Gastroesophageal sphincter (tissue), 4 donors: ENCODE measurements around the gene PGAP2. TPM values are rescaled to one million over a fixed set of nuclear protein-coding genes. Genes with fewer than 3 reads are reported as not detected.
"Not testable (repeated sequence)": the region's sequence is repeated elsewhere in the genome, so short reads cannot be mapped to it uniquely, and the experiment has no call there.

Experiments used
- ATAC-seq: fragments of 150-250 bp; one replicate; pipeline ENCODE4 v1.9.1; 2016; ENCODE audit warnings: mild to moderate bottlenecking, moderate library complexity
- H3K27ac ChIP-seq, 4 donors: fragments of 200-600 bp; sonication (generic) in 3 of 4; 1 replicate in 3 of 4; 2 replicates in 1 of 4; pipeline ENCODE4 v1.5.1; 2016 to 2019
- H3K27me3 ChIP-seq: fragments of 200-600 bp; sonication (generic); one replicate; pipeline ENCODE4 v1.5.1; 2019
- H3K36me3 ChIP-seq, 2 donors: fragments of 200-600 bp; sonication (generic); one replicate each; pipeline ENCODE4 v1.5.1; 2019; ENCODE audit warnings: control low read depth in 1 of 2
- H3K4me1 ChIP-seq, 3 donors: fragments of 200-600 bp; sonication (generic); 1 replicate in 2 of 3; 2 replicates in 1 of 3; pipeline ENCODE4 v1.5.1; 2016 to 2019; ENCODE audit warnings: control low read depth in 2 of 3
- H3K4me3 ChIP-seq, 2 donors: fragments of 200-600 bp; sonication (generic); one replicate each; pipeline ENCODE4 v1.5.1; 2019; ENCODE audit warnings: mild to moderate bottlenecking in 1 of 2, moderate library complexity in 1 of 2
- H3K9me3 ChIP-seq, 3 donors: fragments of 200-600 bp; sonication (generic); one replicate each; pipeline ENCODE4 v1.5.1; 2017 to 2019; ENCODE audit warnings: control low read depth in 2 of 3
- EP300 ChIP-seq: sonication (generic); formaldehyde crosslinking; IDR thresholded peaks from one replicate; pipeline ENCODE4 v1.6.1; 2017; ENCODE audit warnings: antibody characterized with exemption, mild to moderate bottlenecking
- POLR2A ChIP-seq, 2 donors: fragments of 450-650 bp; IDR thresholded peaks; one replicate each; pipeline ENCODE4 v1.6.1; 2017; ENCODE audit warnings: antibody characterized with exemption in 2 of 2, mild to moderate bottlenecking in 2 of 2, moderate library complexity in 1 of 2
- POLR2AphosphoS5 ChIP-seq: sonication (generic); formaldehyde crosslinking; IDR thresholded peaks from one replicate; pipeline ENCODE4 v1.6.1; 2017; ENCODE audit warnings: antibody characterized with exemption
- WGBS, 2 donors: methylation state at CpG; one replicate each; pipeline ENCODE4 v1.1.5; 2018; ENCODE audit warnings: low coverage in 1 of 2; 5-methylcytosine and 5-hydroxymethylcytosine counted together
- total RNA-seq, 4 donors: library from RNA; depleted of rRNA; stranded (reverse); fragments of >200 nt; gene quantifications; one replicate each; pipeline ENCODE4 v1.1.0, GENCODE V29; 2016
- TF ChIP-seq, protein P1 (sequence below), 4 experiments: fragments of 200-600 bp in 2 of 4; fragments of 450-650 bp in 2 of 4; sonication (generic) in 1 of 4; IDR thresholded peaks; one replicate each; pipeline ENCODE4 v1.5.1; 2017 to 2019; ENCODE audit warnings: antibody characterized with exemption in 4 of 4, mild to moderate bottlenecking in 2 of 4, moderate library complexity in 2 of 4

Gene PGAP2
- total RNA-seq, 4 donors from 2014 or later, result 4.2 to 12.0 (median 5.1) TPM

DNA sequence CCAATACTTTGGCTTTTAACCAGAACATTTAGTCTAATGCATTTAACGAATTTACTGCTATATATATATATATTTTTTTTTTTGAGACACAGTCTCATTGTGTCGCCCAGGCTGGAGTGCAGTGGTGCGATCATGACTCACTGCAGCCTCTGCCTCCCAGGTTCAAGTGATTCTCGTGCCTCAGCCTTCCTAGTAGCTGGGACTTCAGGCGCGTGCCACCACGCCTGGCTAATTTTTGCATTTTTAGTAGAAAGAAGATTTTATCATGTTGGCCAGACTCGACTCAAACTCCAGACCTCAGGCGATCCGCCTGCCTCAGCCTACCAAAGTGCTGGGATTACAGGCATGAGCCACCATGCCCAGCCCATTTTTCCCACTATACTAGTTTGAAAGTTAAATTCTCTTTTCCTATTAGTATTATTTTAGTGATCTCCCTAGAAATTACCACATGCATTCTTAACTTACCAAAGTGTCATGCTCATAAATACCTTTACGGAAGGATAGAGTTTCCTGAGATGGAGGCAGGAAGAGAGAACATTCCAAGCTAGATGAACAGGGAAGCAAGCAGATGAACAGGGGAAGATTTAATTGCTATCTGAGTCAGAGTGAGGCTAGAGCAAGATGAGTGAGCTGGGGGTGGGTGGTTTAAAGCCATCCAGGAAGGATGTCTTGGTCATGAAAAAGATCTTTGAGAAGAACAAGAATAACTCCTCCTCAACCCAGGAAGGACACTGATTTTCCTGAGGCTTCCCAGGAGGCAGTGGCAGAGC is 4.4 kb upstream of the PGAP2 start:
- WGBS, 2 donors, result 73 to 85% methylated on average over 3 to 8 of the region's 11 CpGs
- H3K27me3 ChIP-seq, result no peaks in the 10 kb centered on the region
- H3K36me3 ChIP-seq, result no peaks in the 10 kb centered on the region
- no peak for ATAC-seq
- H3K4me1 ChIP-seq, result peaks cover 0 to 14% (median 0%) of the 10 kb centered on the region in 3 donors
- H3K4me3 ChIP-seq, result no peak overlapping the region
- H3K9me3 ChIP-seq, result no peaks in the 10 kb centered on the region
- TF ChIP-seq POLR2AphosphoS5, result no peak
- TF ChIP-seq, protein P1, sequence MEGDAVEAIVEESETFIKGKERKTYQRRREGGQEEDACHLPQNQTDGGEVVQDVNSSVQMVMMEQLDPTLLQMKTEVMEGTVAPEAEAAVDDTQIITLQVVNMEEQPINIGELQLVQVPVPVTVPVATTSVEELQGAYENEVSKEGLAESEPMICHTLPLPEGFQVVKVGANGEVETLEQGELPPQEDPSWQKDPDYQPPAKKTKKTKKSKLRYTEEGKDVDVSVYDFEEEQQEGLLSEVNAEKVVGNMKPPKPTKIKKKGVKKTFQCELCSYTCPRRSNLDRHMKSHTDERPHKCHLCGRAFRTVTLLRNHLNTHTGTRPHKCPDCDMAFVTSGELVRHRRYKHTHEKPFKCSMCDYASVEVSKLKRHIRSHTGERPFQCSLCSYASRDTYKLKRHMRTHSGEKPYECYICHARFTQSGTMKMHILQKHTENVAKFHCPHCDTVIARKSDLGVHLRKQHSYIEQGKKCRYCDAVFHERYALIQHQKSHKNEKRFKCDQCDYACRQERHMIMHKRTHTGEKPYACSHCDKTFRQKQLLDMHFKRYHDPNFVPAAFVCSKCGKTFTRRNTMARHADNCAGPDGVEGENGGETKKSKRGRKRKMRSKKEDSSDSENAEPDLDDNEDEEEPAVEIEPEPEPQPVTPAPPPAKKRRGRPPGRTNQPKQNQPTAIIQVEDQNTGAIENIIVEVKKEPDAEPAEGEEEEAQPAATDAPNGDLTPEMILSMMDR (IDR thresholded peaks at IDR 0.05), result no peak
- no peak for TF ChIP-seq POLR2A (IDR thresholded peaks at IDR 0.05)
- no peak for TF ChIP-seq EP300
- H3K27ac ChIP-seq, result no peak overlapping the region

DNA sequence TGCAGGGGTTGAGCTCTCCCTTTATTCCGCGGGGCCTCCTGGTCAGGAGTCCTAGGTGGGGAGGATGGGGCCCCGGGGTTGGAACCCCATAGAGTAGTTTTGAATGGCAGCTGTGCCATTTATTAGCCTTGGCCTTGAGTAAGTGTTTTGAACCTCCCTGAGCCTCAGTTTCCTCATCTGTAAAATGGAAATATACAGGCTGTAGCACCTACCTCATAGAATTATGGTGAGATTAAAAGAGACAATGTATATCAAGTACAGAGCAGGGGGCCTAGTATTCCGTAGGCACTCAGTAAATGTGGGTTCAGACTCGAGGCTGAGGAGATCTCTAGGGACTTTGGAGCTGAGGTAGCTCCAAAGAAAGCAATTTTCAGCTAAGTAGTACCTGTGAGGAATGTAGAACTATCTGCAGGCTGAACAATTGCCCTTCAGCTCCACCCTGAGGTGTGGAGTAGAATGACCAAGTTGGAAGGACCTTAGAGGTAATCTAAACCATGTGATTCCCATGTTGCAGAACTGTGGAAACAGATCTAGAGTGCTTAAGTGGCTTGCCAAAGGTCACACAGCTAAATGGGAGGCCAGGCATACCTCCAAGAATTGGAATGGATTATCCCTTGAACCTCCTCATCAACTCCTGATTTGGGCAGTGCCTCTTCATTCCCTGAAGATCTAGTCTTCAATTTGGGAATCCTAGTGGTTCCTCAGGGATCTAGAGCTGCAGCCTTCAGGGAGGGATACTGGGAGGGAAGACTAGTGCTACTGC is 682 bp downstream of the PGAP2 start:
- Histone ChIP-seq H3K27ac (peak overlapping the region in 2 of 4 donors; percentile 28 to 67), H3K9me3 (no peaks in the 10 kb centered on the region), H3K4me1 (peaks cover 0 to 20% (median 0%) of the 10 kb centered on the region in 3 donors), H3K36me3 (no peaks in the 10 kb centered on the region), H3K4me3 (peak overlapping the region; percentile 46 to 78), H3K27me3 (no peaks in the 10 kb centered on the region)
- TF ChIP-seq, protein P1 (IDR thresholded peaks at IDR 0.05), result peak in 2 of 4 experiments; percentile 30 to 31
- TF ChIP-seq POLR2A (IDR thresholded peaks at IDR 0.05) (no peak), EP300 (no peak)
- ATAC-seq, result no peak
- WGBS, 2 donors, result 33% methylated on average over 1 to 2 of the region's 5 CpGs

DNA sequence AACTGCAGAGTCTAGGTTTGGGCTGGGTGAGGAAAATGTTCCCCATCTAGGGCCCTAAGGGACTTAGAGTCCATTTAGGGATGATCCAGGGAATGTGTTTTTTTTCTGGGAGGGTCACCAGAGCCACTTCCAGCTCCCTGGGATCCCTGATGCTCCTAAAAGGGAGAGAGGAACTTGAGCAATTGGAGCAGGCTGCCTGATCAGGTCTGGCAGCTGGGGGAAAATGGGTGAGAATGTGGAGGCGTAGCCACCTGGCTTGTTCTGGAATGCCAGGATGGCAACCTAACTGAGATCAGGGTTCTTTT is 1.2 kb downstream of the PGAP2 start:
- WGBS, 2 donors, result 100% methylated on average over 1 of the region's 1 CpG; no CpG with 5 or more reads in 1 of the 2 donors
- no peak overlapping the region for H3K27ac ChIP-seq
- no peaks in the 10 kb centered on the region for H3K9me3 ChIP-seq
- no peak for ATAC-seq
- no peak for TF ChIP-seq POLR2AphosphoS5
- peaks cover 0 to 20% (median 0%) of the 10 kb centered on the region in 3 donors for H3K4me1 ChIP-seq
- H3K4me3 ChIP-seq, result no peak overlapping the region
- H3K27me3 ChIP-seq, result no peaks in the 10 kb centered on the region
- H3K36me3 ChIP-seq, result no peaks in the 10 kb centered on the region

DNA sequence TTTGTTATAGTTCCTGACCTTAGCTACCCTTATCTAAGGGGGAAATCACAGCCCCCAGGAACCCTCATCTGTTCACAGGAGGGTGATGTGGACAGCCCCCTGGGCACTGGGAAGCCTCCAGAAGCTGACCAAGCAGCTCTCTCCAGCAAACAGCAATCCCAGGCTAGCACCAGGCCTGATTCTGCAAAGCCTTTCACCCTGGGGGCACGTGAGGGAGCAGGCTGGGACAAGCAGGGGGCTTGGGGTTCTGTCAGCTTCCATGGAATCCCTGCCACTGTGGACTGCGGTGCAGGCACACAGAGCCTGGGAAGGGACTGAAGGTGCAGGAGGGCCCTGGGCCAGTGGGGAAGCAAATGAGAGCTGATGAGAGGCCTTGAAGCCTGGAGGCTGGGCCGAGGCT is 2.1 kb downstream of the PGAP2 start:
- no peak for ATAC-seq
- no peak overlapping the region for H3K27ac ChIP-seq
- peaks cover 0 to 20% (median 0%) of the 10 kb centered on the region in 3 donors for H3K4me1 ChIP-seq
- H3K9me3 ChIP-seq, result no peaks in the 10 kb centered on the region
- H3K36me3 ChIP-seq, result no peaks in the 10 kb centered on the region
- no peaks in the 10 kb centered on the region for H3K27me3 ChIP-seq
- TF ChIP-seq, protein P1 (IDR thresholded peaks at IDR 0.05), result no peak
- TF ChIP-seq EP300 (no peak), POLR2AphosphoS5 (no peak), POLR2A (IDR thresholded peaks at IDR 0.05) (no peak)
- WGBS, 2 donors, result 75 to 100% methylated on average over 1 of the region's 3 CpGs
- H3K4me3 ChIP-seq, result no peak overlapping the region

DNA sequence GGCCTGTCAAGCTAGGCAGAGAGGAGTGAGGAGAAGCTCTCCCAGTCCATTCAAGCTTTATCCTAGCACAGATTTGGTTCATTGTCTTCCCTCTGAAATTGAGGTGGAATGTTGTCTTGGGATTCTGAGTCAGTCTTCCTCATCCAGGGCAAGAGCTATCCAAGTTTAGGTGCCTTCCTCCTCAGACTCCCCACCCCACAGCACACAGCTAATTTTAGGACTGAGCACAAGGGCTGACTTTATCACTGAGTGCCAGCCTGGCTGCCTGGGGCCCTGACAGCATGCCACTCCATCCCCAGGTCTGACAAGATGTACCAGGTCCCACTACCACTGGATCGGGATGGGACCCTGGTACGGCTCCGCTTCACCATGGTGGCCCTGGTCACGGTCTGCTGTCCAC is 2.6 kb downstream of the PGAP2 start:
- no peaks in the 10 kb centered on the region for H3K9me3 ChIP-seq
- H3K36me3 ChIP-seq, result no peaks in the 10 kb centered on the region
- TF ChIP-seq EP300, result no peak
- H3K4me1 ChIP-seq, result peaks cover 0 to 20% (median 0%) of the 10 kb centered on the region in 3 donors
- no peaks in the 10 kb centered on the region for H3K27me3 ChIP-seq
- no peak overlapping the region for H3K4me3 ChIP-seq
- no peak overlapping the region for H3K27ac ChIP-seq
- no peak for ATAC-seq
- WGBS, 2 donors, result 100% methylated on average over 4 of the region's 4 CpGs

DNA sequence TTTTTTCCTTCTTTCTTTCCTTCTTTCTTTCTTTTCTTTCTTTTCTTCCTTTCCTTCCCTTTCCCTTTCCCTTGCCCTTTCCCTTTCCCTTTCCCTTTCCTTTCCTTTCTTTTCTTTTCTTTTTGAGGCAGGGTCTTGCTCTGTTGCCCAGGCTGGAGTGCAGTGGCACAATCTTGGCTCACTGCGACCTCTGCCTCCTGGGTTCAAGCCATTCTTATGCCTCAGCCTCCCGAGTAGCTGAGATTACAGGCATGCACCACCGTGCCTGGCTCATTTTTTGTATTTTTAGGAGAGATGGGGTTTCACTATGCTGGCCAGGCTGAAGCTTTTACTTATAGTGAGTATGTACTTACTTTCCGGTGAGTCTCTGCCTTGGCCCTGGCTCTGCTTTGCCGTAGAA is 6.5 kb downstream of the PGAP2 start:
- H3K27ac ChIP-seq, H3K4me3 ChIP-seq, H3K9me3 ChIP-seq, ATAC-seq, H3K4me1 ChIP-seq, H3K36me3 ChIP-seq, H3K27me3 ChIP-seq: not testable (repeated sequence)
- 92 to 100% methylated on average over 2 to 4 of the region's 5 CpGs for WGBS, 2 donors
